Bronchial epithelial cell (primary cell): ENCODE results near the gene SMIM24. TPM values are rescaled to one million over a fixed set of nuclear protein-coding genes. Genes with fewer than 3 reads are reported as not detected.

Experiments
- DNase-seq: peaks from one replicate; pipeline ENCODE4 v3.0.0-alpha.2; 2010; ENCODE audit warnings: low read depth
- FAIRE-seq: peaks from 2 replicates; lab custom pipeline; 2011; peaks lifted over from hg19 to GRCh38; lab: Jason Lieb, UNC
- H3K27me3 ChIP-seq: 2 replicates; pipeline ENCODE4 v1.5.1; 2011; ENCODE audit warnings: low read length; ENCODE audit not compliant: control insufficient read depth, insufficient read depth
- H3K36me3 ChIP-seq: 2 replicates; pipeline ENCODE4 v1.5.1; 2011; ENCODE audit warnings: low read length; ENCODE audit not compliant: control insufficient read depth, insufficient read depth
- H3K4me3 ChIP-seq: 2 replicates; pipeline ENCODE4 v1.5.1; 2011; ENCODE audit warnings: mild to moderate bottlenecking, low read depth, low read length, control low read depth
- CTCF ChIP-seq: IDR thresholded peaks from 2 replicates; pipeline ENCODE4 v1.5.1; 2011; ENCODE audit warnings: mild to moderate bottlenecking, moderate library complexity, low read length, control low read depth, inconsistent platforms; ENCODE audit not compliant: insufficient read depth, severe bottlenecking
- total RNA-seq: library from RNA; depleted of rRNA; stranded (reverse); fragments of >200 nt; gene quantifications from 2 replicates; pipeline ENCODE4 v1.2.1, GENCODE V29; 2014

Gene SMIM24
- total RNA-seq, 1 donor from 2014 or later, result not detected

DNA sequence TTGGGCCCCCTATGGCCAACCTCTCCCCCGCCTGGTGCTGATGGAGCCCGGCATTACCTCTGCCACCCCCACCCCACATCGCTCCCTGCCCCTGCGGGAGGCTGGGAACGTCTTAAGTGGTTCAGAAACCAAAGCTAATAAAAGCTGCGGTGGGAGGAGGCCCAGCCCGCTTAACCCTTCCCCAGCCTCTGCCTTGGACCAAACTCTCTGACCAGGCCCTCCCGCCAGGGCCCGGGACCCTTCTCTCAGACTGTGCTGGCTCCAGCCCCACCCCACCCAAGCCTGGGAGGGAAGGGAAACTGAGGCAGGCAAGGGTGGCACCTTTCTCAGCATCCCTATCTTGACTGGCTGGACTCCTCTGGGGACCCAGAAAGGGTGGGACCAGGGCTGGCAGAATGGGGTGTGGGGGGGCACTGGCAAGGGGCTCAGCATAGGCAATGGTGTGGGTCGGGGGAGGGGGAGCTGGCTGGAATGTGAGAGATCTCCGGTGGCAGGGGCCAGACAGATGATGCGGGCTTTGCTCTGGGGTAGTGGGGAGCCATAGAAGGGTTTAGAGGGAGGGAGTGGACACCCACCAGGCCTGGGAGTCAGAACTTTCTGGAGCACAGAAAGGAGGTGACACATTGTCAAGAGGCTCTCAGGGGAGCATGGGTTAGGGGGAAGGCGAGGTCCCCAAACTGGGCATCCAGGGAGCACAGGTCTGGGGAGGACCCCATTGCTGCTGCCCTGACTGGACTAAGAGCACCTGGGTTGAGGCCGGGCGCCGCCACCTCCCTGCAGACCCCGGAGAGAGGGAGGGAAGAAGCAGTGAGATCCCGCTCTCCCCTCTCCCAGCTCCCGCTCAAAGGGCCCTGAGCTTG lies 21.9 kb downstream of the SMIM24 start:
- no peak overlapping the region for H3K4me3 ChIP-seq
- H3K36me3 ChIP-seq, result peaks cover 31% of the 10 kb centered on the region
- FAIRE-seq (no peak), DNase-seq (no peak)
- no peak for TF ChIP-seq CTCF
- H3K27me3 ChIP-seq, result no peaks in the 10 kb centered on the region

GRCh38 chr19:3457528-3458228 lies 22.6 kb downstream of the SMIM24 start:
- no peak for TF ChIP-seq CTCF
- FAIRE-seq (no peak), DNase-seq (no peak)
- Histone ChIP-seq H3K4me3 (no peak overlapping the region), H3K27me3 (no peaks in the 10 kb centered on the region), H3K36me3 (peaks cover 31% of the 10 kb centered on the region)

DNA sequence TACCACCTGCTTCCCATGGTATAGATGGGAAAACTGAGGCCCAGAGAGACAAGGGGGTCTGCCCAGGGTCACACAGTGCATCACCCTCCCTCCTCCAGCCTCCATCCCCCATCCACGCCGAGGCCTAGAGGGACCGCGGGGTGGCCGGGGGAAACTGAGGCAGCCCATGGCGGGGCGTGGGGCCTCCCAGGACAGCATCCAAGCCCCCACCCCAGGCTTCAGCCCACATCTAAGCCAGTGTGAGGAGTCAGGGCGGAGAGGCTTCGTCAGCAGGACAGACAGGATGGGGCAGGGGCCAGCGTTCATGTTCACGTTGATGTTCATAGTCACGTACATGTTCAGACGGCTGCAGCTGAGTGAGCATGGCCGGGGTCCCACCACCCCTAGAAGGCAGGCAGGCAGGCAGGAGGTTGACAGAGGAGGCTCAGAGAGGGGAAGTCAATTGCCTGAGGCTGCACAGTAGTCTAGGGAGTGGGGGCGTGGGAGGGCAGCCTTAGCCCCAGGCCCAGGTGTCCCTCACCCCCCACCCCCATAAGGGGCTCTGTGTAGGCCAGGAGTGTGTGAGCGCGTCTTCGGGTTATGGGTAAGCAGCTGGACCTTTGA lies 23.3 kb downstream of the SMIM24 start:
- TF ChIP-seq CTCF, result no peak
- peaks cover 36% of the 10 kb centered on the region for H3K36me3 ChIP-seq
- FAIRE-seq, result no peak

GRCh38 chr19:3455960-3456601 lies 24.2 kb downstream of the SMIM24 start:
- no peaks in the 10 kb centered on the region for H3K27me3 ChIP-seq
- H3K36me3 ChIP-seq, result peaks cover 37% of the 10 kb centered on the region
- FAIRE-seq (no peak), DNase-seq (no peak)
- no peak overlapping the region for H3K4me3 ChIP-seq
- TF ChIP-seq CTCF, result no peak

More for the DNA sequence above, 23.3 kb downstream of the SMIM24 start:
- H3K27me3 ChIP-seq, result no peaks in the 10 kb centered on the region
- no peak overlapping the region for H3K4me3 ChIP-seq
- DNase-seq, result no peak

- TF ChIP-seq CTCF, result no peak
- Histone ChIP-seq H3K4me3 (no peak overlapping the region), H3K36me3 (peaks cover 38% of the 10 kb centered on the region), H3K27me3 (no peaks in the 10 kb centered on the region)
- peak; percentile 52 for FAIRE-seq
- no peak for DNase-seq
These were observed 24.9 kb downstream of the SMIM24 start for GRCh38 chr19:3455393-3455955.
